ENCODE measurements around the gene TSTD2. TPM values are rescaled to one million over a fixed set of nuclear protein-coding genes. Genes with fewer than 3 reads are reported as not detected.
"Not testable (repeated sequence)": the region's sequence is repeated elsewhere in the genome, so short reads cannot be mapped to it uniquely, and the experiment has no call there.

The TSTD2 gene
- total and polyA plus RNA-seq, 12 donors, result 13.2 to 27.3 (median 19.2) TPM

GRCh38 chr9:97592126-97592525 is 41.0 kb downstream of the TSTD2 start:
- H3K9me3 ChIP-seq (replicated peaks in 1 of 3), result no peaks in the 10 kb centered on the region
- 80 to 94% (median 92%) methylated on average over 1 of the region's 1 CpG for WGBS, 4 donors
- no peak for DNase-seq
- intact Hi-C loops (cut with DNase I), result no loop called here
- H3K27ac ChIP-seq, result no peak overlapping the region
- no peaks in the 10 kb centered on the region for H3K27me3 ChIP-seq
- TF ChIP-seq CTCF (IDR thresholded peaks at IDR 0.05) (no peak), POLR2A (IDR thresholded peaks at IDR 0.05) (no peak)
- peaks cover 0 to 7% of the 10 kb centered on the region in 2 donors for H3K4me1 ChIP-seq (replicated peaks in 1 of 2)
- H3K36me3 ChIP-seq (replicated peaks in 1 of 2), result peaks cover 0 to 27% of the 10 kb centered on the region in 2 donors
- H3K4me3 ChIP-seq, result no peak overlapping the region

GRCh38 chr9:97591535-97591934 is 41.6 kb downstream of the TSTD2 start:
- intact Hi-C loops (cut with DNase I), result no loop called here
- H3K4me1 ChIP-seq (replicated peaks in 1 of 2), result peaks cover 0 to 7% of the 10 kb centered on the region in 2 donors
- no peaks in the 10 kb centered on the region for H3K9me3 ChIP-seq (replicated peaks in 1 of 3)
- no peak for DNase-seq
- WGBS, 4 donors, result 82 to 86% (median 85%) methylated on average over 6 of the region's 6 CpGs
- H3K4me3 ChIP-seq, result no peak overlapping the region
- H3K36me3 ChIP-seq (replicated peaks in 1 of 2), result peaks cover 0 to 21% of the 10 kb centered on the region in 2 donors
- no peak for TF ChIP-seq CTCF (IDR thresholded peaks at IDR 0.05)
- no peak for TF ChIP-seq POLR2A (IDR thresholded peaks at IDR 0.05)
- H3K27ac ChIP-seq, result no peak overlapping the region
- no peaks in the 10 kb centered on the region for H3K27me3 ChIP-seq

DNA sequence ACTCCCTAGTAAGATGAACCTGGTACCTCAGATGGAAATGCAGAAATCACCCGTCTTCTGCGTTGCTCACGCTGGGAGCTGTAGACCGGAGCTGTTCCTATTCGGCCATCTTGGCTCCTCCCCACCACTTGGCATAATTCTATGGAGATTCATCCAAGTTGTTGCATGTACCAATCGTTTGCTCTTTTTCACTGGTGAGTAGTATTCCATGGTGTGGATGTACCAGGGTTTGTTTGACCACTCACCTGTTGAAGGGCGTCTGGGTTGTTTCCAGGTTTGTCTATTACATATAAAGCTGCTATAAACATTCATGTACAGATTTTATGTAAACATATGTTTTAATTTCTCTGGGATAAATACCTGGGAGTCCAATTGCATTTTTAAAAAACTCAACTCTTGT is 46.3 kb downstream of the TSTD2 start:
- H3K4me1 ChIP-seq (replicated peaks in 1 of 2); H3K36me3 ChIP-seq (replicated peaks in 1 of 2); H3K27ac ChIP-seq; intact Hi-C loops (cut with DNase I); H3K27me3 ChIP-seq; H3K9me3 ChIP-seq (replicated peaks in 1 of 3); H3K4me3 ChIP-seq: not testable (repeated sequence)
- 94 to 98% (median 95%) methylated on average over 6 to 7 of the region's 7 CpGs for WGBS, 4 donors
- DNase-seq, result peak in 1 of 7 donors; percentile 9

- no CpG with 5 or more reads among the region's 2 CpGs for WGBS, 4 donors
- H3K4me3 ChIP-seq; DNase-seq; H3K27me3 ChIP-seq; H3K4me1 ChIP-seq (replicated peaks in 1 of 2); intact Hi-C loops (cut with DNase I); H3K27ac ChIP-seq; H3K9me3 ChIP-seq (replicated peaks in 1 of 3); H3K36me3 ChIP-seq (replicated peaks in 1 of 2): not testable (repeated sequence)
These were observed 48.4 kb downstream of the TSTD2 start for GRCh38 chr9:97584778-97585177.

DNA sequence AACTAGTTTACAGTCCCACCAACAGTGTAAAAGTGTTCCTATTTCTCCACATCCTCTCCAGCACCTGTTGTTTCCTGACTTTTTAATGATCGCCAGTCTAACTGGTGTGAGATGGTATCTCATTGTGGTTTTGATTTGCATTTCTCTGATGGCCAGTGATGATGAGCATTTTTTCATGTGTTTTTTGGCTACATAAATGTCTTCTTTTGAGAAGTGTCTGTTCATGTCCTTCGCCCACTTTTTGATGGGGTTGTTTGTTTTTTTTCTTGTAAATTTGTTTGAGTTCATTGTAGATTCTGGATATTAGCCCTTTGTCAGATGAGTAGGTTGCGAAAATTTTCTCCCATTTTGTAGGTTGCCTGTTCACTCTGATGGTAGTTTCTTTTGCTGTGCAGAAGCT is 51.6 kb downstream of the TSTD2 start:
- H3K27ac ChIP-seq; H3K4me1 ChIP-seq (replicated peaks in 1 of 2); H3K9me3 ChIP-seq (replicated peaks in 1 of 3); DNase-seq; H3K27me3 ChIP-seq; H3K36me3 ChIP-seq (replicated peaks in 1 of 2); intact Hi-C loops (cut with DNase I); H3K4me3 ChIP-seq: not testable (repeated sequence)
- no CpG with 5 or more reads among the region's 3 CpGs for WGBS, 4 donors

DNA sequence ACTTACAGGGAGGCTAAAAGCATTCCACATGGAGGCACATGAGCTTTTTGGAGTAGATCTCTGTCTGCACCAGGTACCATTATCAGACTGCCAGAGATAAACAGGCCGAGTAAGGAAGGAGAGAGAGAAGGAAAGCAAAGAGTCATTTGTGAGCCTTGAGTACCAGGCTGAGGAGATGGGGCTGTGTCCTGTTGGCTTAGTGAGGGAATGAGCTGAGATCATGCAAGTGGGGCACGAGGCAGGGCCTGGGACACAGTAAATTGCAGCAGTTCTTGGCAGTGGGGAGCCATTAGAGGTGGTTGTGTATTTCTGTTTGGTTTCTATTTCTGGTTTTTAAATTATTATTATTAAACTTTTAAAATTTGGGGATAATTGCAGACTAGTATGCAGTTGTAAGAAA is 53.3 kb downstream of the TSTD2 start:
- intact Hi-C loops (cut with DNase I), result no loop called here
- Histone ChIP-seq H3K9me3 (replicated peaks in 1 of 3) (no peaks in the 10 kb centered on the region), H3K4me3 (no peak overlapping the region), H3K36me3 (replicated peaks in 1 of 2) (peaks cover 0 to 8% of the 10 kb centered on the region in 2 donors), H3K27ac (no peak overlapping the region), H3K4me1 (replicated peaks in 1 of 2) (no peaks in the 10 kb centered on the region), H3K27me3 (no peaks in the 10 kb centered on the region)
- 76 to 84% (median 82%) methylated on average over 2 of the region's 2 CpGs for WGBS, 4 donors
- peak in 1 of 7 donors; percentile 18 for DNase-seq
- no peak for TF ChIP-seq POLR2A (IDR thresholded peaks at IDR 0.05)

Data from adrenal gland (tissue), 12 donors.